Liver (tissue), 9 donors: Measurements from ENCODE around the gene LGALS14. TPM values are rescaled to one million over a fixed set of nuclear protein-coding genes. Genes with fewer than 3 reads are reported as not detected.

Experiments used
- DNase-seq: peaks from one replicate; pipeline ENCODE4 v3.0.0-alpha.2; 2017; ENCODE audit warnings: low spot score
- H3K27ac ChIP-seq, 2 donors: one replicate each; pipeline ENCODE4 v1.7.0; 2013; ENCODE audit warnings: inconsistent platforms in 2 of 2, low read length in 2 of 2, control low read depth in 1 of 2, low read depth in 1 of 2, mild to moderate bottlenecking in 1 of 2
- H3K27me3 ChIP-seq, 4 donors: one replicate each; pipeline versions ENCODE4 v1.6.1 to v1.7.0; 2013; ENCODE audit warnings: low read length in 3 of 4, inconsistent platforms in 1 of 4, mild to moderate bottlenecking in 1 of 4, moderate library complexity in 1 of 4; ENCODE audit not compliant: control insufficient read depth in 4 of 4, insufficient read depth in 4 of 4
- H3K36me3 ChIP-seq, 4 donors: one replicate each; pipeline versions ENCODE4 v1.6.1 to v1.7.0; 2013; ENCODE audit warnings: low read length in 3 of 4, mild to moderate bottlenecking in 3 of 4, low read depth in 1 of 4, moderate library complexity in 1 of 4; ENCODE audit not compliant: control insufficient read depth in 4 of 4, insufficient read depth in 3 of 4
- H3K4me1 ChIP-seq, 4 donors: one replicate each; pipeline versions ENCODE4 v1.6.1 to v1.7.0; 2013; ENCODE audit warnings: low read length in 3 of 4, mild to moderate bottlenecking in 3 of 4, moderate library complexity in 1 of 4; ENCODE audit not compliant: control insufficient read depth in 4 of 4, insufficient read depth in 4 of 4
- H3K4me3 ChIP-seq, 3 donors: one replicate each; pipeline versions ENCODE4 v1.6.1 to v1.7.0; 2013; ENCODE audit warnings: low read length in 3 of 3, control low read depth in 1 of 3, low read depth in 1 of 3, mild to moderate bottlenecking in 1 of 3
- H3K9ac ChIP-seq, 2 donors: one replicate each; pipeline ENCODE4 v1.7.0; 2013; ENCODE audit warnings: low read length in 2 of 2, mild to moderate bottlenecking in 2 of 2, moderate library complexity in 2 of 2, control low read depth in 1 of 2, low read depth in 1 of 2
- H3K9me3 ChIP-seq, 4 donors: one replicate each; pipeline versions ENCODE4 v1.6.1 to v1.7.0; 2013; ENCODE audit warnings: low read length in 3 of 4; ENCODE audit not compliant: control insufficient read depth in 4 of 4
- ATF3 ChIP-seq: IDR thresholded peaks from 2 replicates; pipeline ENCODE4 v1.6.1; 2016; ENCODE audit warnings: antibody characterized with exemption
- CTCF ChIP-seq: fragments of 150-350 bp; IDR thresholded peaks from 2 replicates; pipeline ENCODE4 v1.5.1; 2017; ENCODE audit warnings: improper control_type of control experiment, low read depth, low read length; ENCODE audit not compliant: missing input control
- EGR1 ChIP-seq, 2 donors: IDR thresholded peaks; 2 replicates each; pipeline ENCODE4 v1.6.1; 2016 to 2018; ENCODE audit warnings: antibody characterized with exemption in 2 of 2, low read depth in 2 of 2
- FOXA1 ChIP-seq: IDR thresholded peaks from 2 replicates; pipeline ENCODE4 v1.6.1; 2016; ENCODE audit warnings: antibody characterized with exemption
- FOXA2 ChIP-seq: IDR thresholded peaks from 2 replicates; pipeline ENCODE4 v1.6.1; 2016; ENCODE audit warnings: antibody characterized with exemption
- GABPA ChIP-seq, 2 donors: IDR thresholded peaks in 1 of 2; conservative IDR thresholded peaks in 1 of 2; 2 replicates each; pipeline ENCODE4 v1.6.1; 2016; ENCODE audit warnings: antibody characterized with exemption in 2 of 2, mild to moderate bottlenecking in 1 of 2, moderate library complexity in 1 of 2
- HNF4A ChIP-seq, 2 donors: conservative IDR thresholded peaks; 2 replicates each; pipeline ENCODE4 v1.6.1; 2016; ENCODE audit warnings: antibody characterized with exemption in 2 of 2, mild to moderate bottlenecking in 2 of 2
- HNF4G ChIP-seq: IDR thresholded peaks from 2 replicates; pipeline ENCODE4 v1.6.1; 2016; ENCODE audit warnings: antibody characterized with exemption
- JUND ChIP-seq, 2 donors: IDR thresholded peaks; 2 replicates each; pipeline ENCODE4 v1.6.1; 2016; ENCODE audit warnings: antibody characterized with exemption in 2 of 2
- NR2F2 ChIP-seq: IDR thresholded peaks from 2 replicates; pipeline ENCODE4 v1.6.1; 2016; ENCODE audit warnings: antibody characterized with exemption
- RAD21 ChIP-seq, 2 donors: IDR thresholded peaks; 2 replicates each; pipeline ENCODE4 v1.6.1; 2016; ENCODE audit warnings: antibody characterized with exemption in 2 of 2, mild to moderate bottlenecking in 2 of 2
- REST ChIP-seq: IDR thresholded peaks from 2 replicates; pipeline ENCODE4 v1.6.1; 2016; ENCODE audit warnings: antibody characterized with exemption, mild to moderate bottlenecking
- RXRA ChIP-seq, 2 donors: IDR thresholded peaks; 2 replicates each; pipeline ENCODE4 v1.6.1; 2017 to 2018; ENCODE audit warnings: antibody characterized with exemption in 2 of 2, mild to moderate bottlenecking in 1 of 2
- SP1 ChIP-seq: IDR thresholded peaks from 2 replicates; pipeline ENCODE4 v1.6.1; 2018; ENCODE audit warnings: antibody characterized with exemption, mild to moderate bottlenecking
- TAF1 ChIP-seq: conservative IDR thresholded peaks from 2 replicates; pipeline ENCODE4 v1.6.1; 2016; ENCODE audit warnings: antibody characterized with exemption, mild to moderate bottlenecking
- YY1 ChIP-seq: IDR thresholded peaks from 2 replicates; pipeline ENCODE4 v1.6.1; 2016; ENCODE audit warnings: antibody characterized with exemption, mild to moderate bottlenecking
- WGBS: extraction: QIAGEN DNeasy Blood & Tissue Kit; methylation state at CpG from one replicate; pipeline ENCODE4 v1.1.7; 2013; 5-methylcytosine and 5-hydroxymethylcytosine counted together
- polyA plus RNA-seq, 2 donors: library from polyadenylated mRNA; stranded (reverse) in 1 of 2; unstranded in 1 of 2; fragments of 200-250 nt in 1 of 2; fragments of >200 nt in 1 of 2; fragmentation: Nextera tagmentation in 1 of 2; extraction: Ambion mirVana in 1 of 2; gene quantifications; one replicate each; pipeline versions ENCODE4 v1.2.1 to v1.2.3, GENCODE V29; 2013 to 2015
- total RNA-seq, 2 donors: library from RNA; depleted of rRNA; stranded (reverse); fragments of >200 nt; gene quantifications; one replicate each; pipeline ENCODE4 v1.2.3, GENCODE V29; 2014
- TF ChIP-seq, protein P1 (sequence below): IDR thresholded peaks from 2 replicates; pipeline ENCODE4 v1.6.1; 2016; ENCODE audit warnings: antibody characterized with exemption
- TF ChIP-seq, protein P2 (sequence below): IDR thresholded peaks from 2 replicates; pipeline ENCODE4 v1.6.1; 2016; ENCODE audit warnings: antibody characterized with exemption
- donor health status: healthy.
- donor health status: healthy.
- donor health status: healthy.
- donor health status: healthy.
- donor health status: healthy.

LGALS14 gene
- total and polyA plus RNA-seq, 4 donors, result not detected

- WGBS, result 70% methylated on average over 4 of the region's 4 CpGs
- Histone ChIP-seq H3K27me3 (peaks cover 0 to 2% (median 0%) of the 10 kb centered on the region in 4 donors), H3K9me3 (no peaks in the 10 kb centered on the region), H3K4me3 (no peak overlapping the region), H3K36me3 (no peaks in the 10 kb centered on the region), H3K9ac (no peak overlapping the region), H3K27ac (no peak overlapping the region), H3K4me1 (no peaks in the 10 kb centered on the region)
- no peak for TF ChIP-seq NR2F2
- no peak for TF ChIP-seq FOXA2
- DNase-seq, result no peak
Measured at GRCh38 chr19:39746836-39747529, 42.7 kb downstream of the LGALS14 start.

GRCh38 chr19:39749981-39750380 lies 45.7 kb downstream of the LGALS14 start:
- no peak for DNase-seq
- H3K27me3 ChIP-seq, result peaks cover 0 to 2% (median 0%) of the 10 kb centered on the region in 4 donors
- WGBS, result 77% methylated on average over 5 of the region's 5 CpGs

More at GRCh38 chr19:39749981-39750380, 45.7 kb downstream of the LGALS14 start:
- no peaks in the 10 kb centered on the region for H3K36me3 ChIP-seq
- no peak overlapping the region for H3K9ac ChIP-seq
- no peak for TF ChIP-seq ATF3
- TF ChIP-seq EGR1 (IDR thresholded peaks at IDR 0.05; ENCODE audit: low read depth in 2 of 2), result no peak
- TF ChIP-seq NR2F2, result no peak
- TF ChIP-seq, protein P1, sequence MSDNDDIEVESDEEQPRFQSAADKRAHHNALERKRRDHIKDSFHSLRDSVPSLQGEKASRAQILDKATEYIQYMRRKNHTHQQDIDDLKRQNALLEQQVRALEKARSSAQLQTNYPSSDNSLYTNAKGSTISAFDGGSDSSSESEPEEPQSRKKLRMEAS, result no peak
- TF ChIP-seq FOXA2, result no peak
- no peak for TF ChIP-seq HNF4G
- TF ChIP-seq SP1, result no peak
- TF ChIP-seq REST, result no peak
- no peak for TF ChIP-seq HNF4A (conservative IDR thresholded peaks at IDR 0.05)
- no peak for TF ChIP-seq CTCF
- no peak for TF ChIP-seq GABPA (IDR thresholded peaks at IDR 0.05 in 1 of 2, conservative IDR thresholded peaks at IDR 0.05 in 1 of 2)
- TF ChIP-seq RAD21 (IDR thresholded peaks at IDR 0.05), result no peak
- no peak for TF ChIP-seq JUND (IDR thresholded peaks at IDR 0.05)
- TF ChIP-seq TAF1, result no peak
- TF ChIP-seq, protein P2, sequence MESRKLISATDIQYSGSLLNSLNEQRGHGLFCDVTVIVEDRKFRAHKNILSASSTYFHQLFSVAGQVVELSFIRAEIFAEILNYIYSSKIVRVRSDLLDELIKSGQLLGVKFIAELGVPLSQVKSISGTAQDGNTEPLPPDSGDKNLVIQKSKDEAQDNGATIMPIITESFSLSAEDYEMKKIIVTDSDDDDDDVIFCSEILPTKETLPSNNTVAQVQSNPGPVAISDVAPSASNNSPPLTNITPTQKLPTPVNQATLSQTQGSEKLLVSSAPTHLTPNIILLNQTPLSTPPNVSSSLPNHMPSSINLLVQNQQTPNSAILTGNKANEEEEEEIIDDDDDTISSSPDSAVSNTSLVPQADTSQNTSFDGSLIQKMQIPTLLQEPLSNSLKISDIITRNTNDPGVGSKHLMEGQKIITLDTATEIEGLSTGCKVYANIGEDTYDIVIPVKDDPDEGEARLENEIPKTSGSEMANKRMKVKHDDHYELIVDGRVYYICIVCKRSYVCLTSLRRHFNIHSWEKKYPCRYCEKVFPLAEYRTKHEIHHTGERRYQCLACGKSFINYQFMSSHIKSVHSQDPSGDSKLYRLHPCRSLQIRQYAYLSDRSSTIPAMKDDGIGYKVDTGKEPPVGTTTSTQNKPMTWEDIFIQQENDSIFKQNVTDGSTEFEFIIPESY, result no peak
- no peak for TF ChIP-seq YY1
- TF ChIP-seq RXRA (IDR thresholded peaks at IDR 0.05), result no peak
- no peak for TF ChIP-seq FOXA1
- no peak overlapping the region for H3K4me3 ChIP-seq
- H3K4me1 ChIP-seq, result no peaks in the 10 kb centered on the region
- no peaks in the 10 kb centered on the region for H3K9me3 ChIP-seq
- no peak overlapping the region for H3K27ac ChIP-seq
